IMR-90 (cell line): ENCODE data around the gene RFX3. TPM values are rescaled to one million over a fixed set of nuclear protein-coding genes. Genes with fewer than 3 reads are reported as not detected.

ENCODE experiments used
- ATAC-seq: fragments of 200-7000 bp; cut with Tn5 transposase; 2 replicates; pipeline ENCODE4 v1.9.1; 2020; ENCODE audit warnings: low read depth, mild to moderate bottlenecking, moderate library complexity
- BruUV-seq: library from RNA; stranded (reverse); fragments of 400-500 nt; replicated peaks from 2 replicates; lab custom pipeline; 2021; lab: Mats Ljungman, UMichigan
- CTCF ChIA-PET: fragments of 300-600 bp; formaldehyde crosslinking; extraction: SDS; loops from one replicate; lab custom pipeline; 2021; ENCODE audit warnings: antibody characterized with exemption; lab: Yijun Ruan, JAX
- POLR2A ChIA-PET: fragments of 300-600 bp; sonication (Branson Sonifier 250); formaldehyde crosslinking; loops from one replicate; lab custom pipeline; 2022; ENCODE audit warnings: antibody characterized with exemption; ENCODE audit not compliant: unreplicated experiment; lab: Charles Lee
- DNase-seq: peaks from one replicate; pipeline ENCODE4 v3.0.0; 2013
- H2AFZ ChIP-seq: replicated peaks from 2 replicates; pipeline ENCODE3; 2013; ENCODE audit warnings: low read length, mild to moderate bottlenecking; ENCODE audit not compliant: poor library complexity
- H2AK5ac ChIP-seq: 2 replicates; pipeline ENCODE4 v1.6.1; 2013; ENCODE audit warnings: low read depth, low read length, inconsistent platforms
- H2AK9ac ChIP-seq: replicated peaks from 2 replicates; pipeline ENCODE3; 2013; ENCODE audit warnings: mild to moderate bottlenecking, low read depth, low read length, moderate library complexity; ENCODE audit not compliant: poor library complexity
- H2BK120ac ChIP-seq: 2 replicates; pipeline ENCODE4 v1.6.1; 2013; ENCODE audit warnings: low read depth, low read length, inconsistent platforms
- H2BK15ac ChIP-seq: 3 replicates; pipeline ENCODE4 v1.6.1; 2013; ENCODE audit warnings: low read depth, low read length, inconsistent platforms
- H2BK20ac ChIP-seq: 2 replicates; pipeline ENCODE4 v1.6.1; 2013; ENCODE audit warnings: low read depth, mild to moderate bottlenecking, inconsistent platforms, low read length, moderate library complexity
- H2BK5ac ChIP-seq: 2 replicates; pipeline ENCODE4 v1.6.1; 2013; ENCODE audit warnings: mild to moderate bottlenecking, low read depth, low read length, inconsistent platforms; ENCODE audit not compliant: poor library complexity, severe bottlenecking
- H3K14ac ChIP-seq: replicated peaks from 2 replicates; pipeline ENCODE4 v1.6.1; 2013; ENCODE audit warnings: low read depth, low read length, inconsistent platforms
- H3K18ac ChIP-seq: 2 replicates; pipeline ENCODE4 v1.6.1; 2013; ENCODE audit warnings: low read depth, low read length, control low read depth
- H3K23ac ChIP-seq: 2 replicates; pipeline ENCODE4 v1.6.1; 2013; ENCODE audit warnings: low read depth, low read length, inconsistent platforms
- H3K27ac ChIP-seq: 2 replicates; pipeline ENCODE4 v1.5.1; 2013; ENCODE audit warnings: mild to moderate bottlenecking, control low read depth, low read length; ENCODE audit not compliant: insufficient read depth
- H3K27me3 ChIP-seq: 2 replicates; pipeline ENCODE4 v1.6.1; 2013; ENCODE audit warnings: low read length; ENCODE audit not compliant: control insufficient read depth, insufficient read depth
- H3K36me3 ChIP-seq: 2 replicates; pipeline ENCODE4 v1.6.1; 2013; ENCODE audit warnings: low read length, mixed read lengths; ENCODE audit not compliant: control insufficient read depth, insufficient read depth
- H3K4ac ChIP-seq: 2 replicates; pipeline ENCODE4 v1.6.1; 2013; ENCODE audit warnings: low read depth, low read length, inconsistent platforms
- H3K4me1 ChIP-seq: 2 replicates; pipeline ENCODE4 v1.6.1; 2013; ENCODE audit warnings: low read length, mixed read lengths; ENCODE audit not compliant: control insufficient read depth, insufficient read depth
- H3K4me2 ChIP-seq: 2 replicates; pipeline ENCODE4 v1.6.1; 2013; ENCODE audit warnings: low read depth, mild to moderate bottlenecking, control low read depth, low read length, moderate library complexity
- H3K4me3 ChIP-seq: 2 replicates; pipeline ENCODE4 v1.5.1; 2013; ENCODE audit warnings: low read depth, mild to moderate bottlenecking, control low read depth, low read length, moderate library complexity; ENCODE audit not compliant: insufficient read depth
- H3K56ac ChIP-seq: 2 replicates; pipeline ENCODE4 v1.6.1; 2013; ENCODE audit warnings: low read length, inconsistent platforms; ENCODE audit not compliant: insufficient read depth; ENCODE audit errors: extremely low read depth
- H3K79me1 ChIP-seq, 2 experiments: 2 replicates each; pipeline ENCODE4 v1.6.1; 2013; ENCODE audit warnings: low read length in 2 of 2, inconsistent platforms in 1 of 2, low read depth in 1 of 2
- H3K9ac ChIP-seq: 2 replicates; pipeline ENCODE4 v1.6.1; 2013; ENCODE audit warnings: low read depth, low read length, control low read depth
- H3K9me1 ChIP-seq: 2 replicates; pipeline ENCODE4 v1.6.1; 2013; ENCODE audit warnings: low read length, inconsistent platforms; ENCODE audit not compliant: insufficient read depth
- H3K9me3 ChIP-seq: 2 replicates; pipeline ENCODE4 v1.6.1; 2013; ENCODE audit warnings: low read length; ENCODE audit not compliant: control insufficient read depth, insufficient read depth
- H4K20me1 ChIP-seq: 2 replicates; pipeline ENCODE4 v1.6.1; 2013; ENCODE audit warnings: low read length, inconsistent platforms; ENCODE audit not compliant: insufficient read depth
- H4K5ac ChIP-seq: 2 replicates; pipeline ENCODE4 v1.6.1; 2013; ENCODE audit warnings: mild to moderate bottlenecking, low read depth, low read length, control low read depth
- H4K8ac ChIP-seq, 2 experiments: 2 replicates each; pipeline ENCODE4 v1.6.1; 2013; ENCODE audit warnings: low read depth in 2 of 2, low read length in 2 of 2, control low read depth in 1 of 2, inconsistent platforms in 1 of 2
- H4K91ac ChIP-seq: 2 replicates; pipeline ENCODE4 v1.6.1; 2013; ENCODE audit warnings: low read depth, low read length, inconsistent platforms; ENCODE audit not compliant: insufficient read depth
- BHLHE40 ChIP-seq: fragments of 150-350 bp; IDR thresholded peaks from 2 replicates; pipeline ENCODE4 v1.6.1; 2016; ENCODE audit warnings: mild to moderate bottlenecking, low read depth, low read length
- FOS ChIP-seq: fragments of 150-350 bp; IDR thresholded peaks from 2 replicates; pipeline ENCODE4 v1.6.1; 2016; ENCODE audit warnings: low read depth, low read length
- MAZ ChIP-seq: IDR thresholded peaks from 2 replicates; pipeline ENCODE4 v1.6.1; 2012; ENCODE audit warnings: low read depth, mild to moderate bottlenecking, low read length, improper control_type of control experiment, moderate library complexity, borderline replicate concordance
- MXI1 ChIP-seq: IDR thresholded peaks from 2 replicates; pipeline ENCODE4 v1.6.1; 2012; ENCODE audit warnings: low read depth, mild to moderate bottlenecking, low read length, moderate library complexity, borderline replicate concordance
- POLR2A ChIP-seq: IDR thresholded peaks from 2 replicates; pipeline ENCODE4 v1.6.1; 2012; ENCODE audit warnings: mild to moderate bottlenecking, low read depth, low read length
- WGBS, 2 experiments: methylation state at CpG; one replicate each; pipeline versions ENCODE4 v1.1.5 to v1.1.7; 2013; ENCODE audit warnings: missing lambda C conversion rate in 2 of 2; ENCODE audit not compliant: insufficient read length in 1 of 2; ENCODE audit errors: extremely low coverage in 2 of 2; 5-methylcytosine and 5-hydroxymethylcytosine counted together
- dilution Hi-C: fragments of 300-500 bp; cut with HindIII; formaldehyde crosslinking; loops from one replicate; pipeline ENCODE4 v1.14.3; 2018; ENCODE audit warnings: low sequenced_read_pairs; ENCODE audit not compliant: unreplicated experiment
- in situ Hi-C: fragments of 300-500 bp; cut with MboI; formaldehyde crosslinking; loops from 3 replicates; pipeline ENCODE4 v1.14.3; 2019; ENCODE audit warnings: low sequenced_read_pairs, inconsistent platforms, mixed read lengths
- intact Hi-C: fragments of 100-400 bp; cut with micrococcal nuclease; formaldehyde crosslinking; loops from 2 replicates; pipeline ENCODE4 v1.10.0; 2022
- polyA plus RNA-seq, 3 experiments: library from polyadenylated mRNA; depleted of rRNA; stranded (reverse); fragments of >200 nt; gene quantifications; 2 replicates each; pipeline ENCODE4 v1.2.3, GENCODE V29; 2012; ENCODE audit warnings: low replicate concordance in 1 of 3
- total RNA-seq: library from RNA; depleted of rRNA; stranded (reverse); fragments of >200 nt; gene quantifications from 2 replicates; pipeline ENCODE4 v1.2.3, GENCODE V29; 2012
- TF ChIP-seq, protein P1 (sequence below): fragments of 150-350 bp; IDR thresholded peaks from 2 replicates; pipeline ENCODE4 v1.6.1; 2016; ENCODE audit warnings: low read depth, mild to moderate bottlenecking, low read length, moderate library complexity, borderline replicate concordance
- TF ChIP-seq, protein P2 (sequence below): fragments of 150-350 bp; IDR thresholded peaks from 2 replicates; pipeline ENCODE4 v1.6.1; 2017; ENCODE audit warnings: mild to moderate bottlenecking, antibody characterized with exemption, low read length, low read depth

RFX3 gene
- total and polyA plus RNA-seq, 2 of the 4 experiments (the other 2 are of a cell fraction): 1.7 to 2.7 TPM

DNA sequence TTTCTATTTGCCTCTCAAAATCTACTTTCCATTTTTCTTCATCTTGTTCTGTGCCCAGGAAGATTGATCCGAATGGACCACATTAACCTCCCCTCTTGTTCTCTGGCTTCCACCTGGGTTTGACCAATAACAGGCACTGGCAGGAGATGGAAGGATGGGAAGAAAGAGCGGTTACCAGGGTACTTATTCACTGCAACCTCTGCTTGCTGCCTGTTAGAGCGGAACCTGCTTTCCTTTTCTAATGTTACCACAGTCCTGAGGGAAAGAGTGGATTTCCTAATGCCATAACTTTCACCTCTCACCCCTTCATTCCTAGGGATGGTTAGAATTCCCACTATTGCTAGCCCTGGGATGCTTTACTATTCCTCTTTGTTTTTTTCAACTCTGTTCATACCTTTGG, 262.1 kb downstream of the RFX3 start:
- H2AFZ ChIP-seq: no peak overlapping the region
- H3K23ac ChIP-seq: no peak overlapping the region
- H3K79me1 ChIP-seq: no peaks in the 10 kb centered on the region
- H3K9ac ChIP-seq: no peak overlapping the region
- in situ Hi-C loops: no loop called here
- H3K4me2 ChIP-seq: no peak overlapping the region
- no TSS peak for BruUV-seq
- intact Hi-C loops: no loop called here
- H4K20me1 ChIP-seq: no peaks in the 10 kb centered on the region
- H3K14ac ChIP-seq: no peak overlapping the region
- DNase-seq: no peak
- H3K56ac ChIP-seq: no peak overlapping the region
- ChIA-PET CTCF (no interaction called here), POLR2A (no interaction called here)
- H3K27me3 ChIP-seq: no peaks in the 10 kb centered on the region
- H3K9me1 ChIP-seq: no peaks in the 10 kb centered on the region
- no peak overlapping the region for H2BK120ac ChIP-seq
- no peak overlapping the region for H2BK15ac ChIP-seq
- H3K9me3 ChIP-seq: no peaks in the 10 kb centered on the region
- no peak overlapping the region for H2AK5ac ChIP-seq
- H2BK5ac ChIP-seq: no peak overlapping the region
- no peak overlapping the region for H4K5ac ChIP-seq
- H3K27ac ChIP-seq: no peak overlapping the region
- H3K4ac ChIP-seq: no peak overlapping the region
- no peak overlapping the region for H2BK20ac ChIP-seq
- WGBS, 2 experiments: no CpG with 5 or more reads among the region's 3 CpGs
- ATAC-seq: no peak
- H2AK9ac ChIP-seq: no peak overlapping the region
- TF ChIP-seq, protein P1, sequence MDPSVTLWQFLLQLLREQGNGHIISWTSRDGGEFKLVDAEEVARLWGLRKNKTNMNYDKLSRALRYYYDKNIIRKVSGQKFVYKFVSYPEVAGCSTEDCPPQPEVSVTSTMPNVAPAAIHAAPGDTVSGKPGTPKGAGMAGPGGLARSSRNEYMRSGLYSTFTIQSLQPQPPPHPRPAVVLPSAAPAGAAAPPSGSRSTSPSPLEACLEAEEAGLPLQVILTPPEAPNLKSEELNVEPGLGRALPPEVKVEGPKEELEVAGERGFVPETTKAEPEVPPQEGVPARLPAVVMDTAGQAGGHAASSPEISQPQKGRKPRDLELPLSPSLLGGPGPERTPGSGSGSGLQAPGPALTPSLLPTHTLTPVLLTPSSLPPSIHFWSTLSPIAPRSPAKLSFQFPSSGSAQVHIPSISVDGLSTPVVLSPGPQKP: no peak
- TF ChIP-seq MXI1 (no peak), MAZ (no peak), POLR2A (no peak), FOS (no peak), BHLHE40 (no peak)
- TF ChIP-seq, protein P2, sequence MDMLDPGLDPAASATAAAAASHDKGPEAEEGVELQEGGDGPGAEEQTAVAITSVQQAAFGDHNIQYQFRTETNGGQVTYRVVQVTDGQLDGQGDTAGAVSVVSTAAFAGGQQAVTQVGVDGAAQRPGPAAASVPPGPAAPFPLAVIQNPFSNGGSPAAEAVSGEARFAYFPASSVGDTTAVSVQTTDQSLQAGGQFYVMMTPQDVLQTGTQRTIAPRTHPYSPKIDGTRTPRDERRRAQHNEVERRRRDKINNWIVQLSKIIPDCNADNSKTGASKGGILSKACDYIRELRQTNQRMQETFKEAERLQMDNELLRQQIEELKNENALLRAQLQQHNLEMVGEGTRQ: no peak
- H4K8ac ChIP-seq: no peak overlapping the region
- no peaks in the 10 kb centered on the region for H3K4me1 ChIP-seq
- H3K36me3 ChIP-seq: peaks cover 1% of the 10 kb centered on the region; the same call in 1 of the 2 replicates
- H4K91ac ChIP-seq: no peak overlapping the region
- no peak overlapping the region for H3K18ac ChIP-seq
- dilution Hi-C loops: no loop called here
- H3K4me3 ChIP-seq: no peak overlapping the region
